IMR-90 (cell line): ENCODE data around the gene CFDP1. TPM values are rescaled to one million over a fixed set of nuclear protein-coding genes. Genes with fewer than 3 reads are reported as not detected.

Experiments used
- ATAC-seq: fragments of 200-7000 bp; cut with Tn5 transposase; 2 replicates; pipeline ENCODE4 v1.9.1; 2020; ENCODE audit warnings: low read depth, mild to moderate bottlenecking, moderate library complexity
- BruUV-seq: library from RNA; stranded (reverse); fragments of 400-500 nt; replicated peaks from 2 replicates; lab custom pipeline; 2021; lab: Mats Ljungman, UMichigan
- CTCF ChIA-PET: fragments of 300-600 bp; formaldehyde crosslinking; extraction: SDS; loops from one replicate; lab custom pipeline; 2021; ENCODE audit warnings: antibody characterized with exemption; lab: Yijun Ruan, JAX
- POLR2A ChIA-PET: fragments of 300-600 bp; sonication (Branson Sonifier 250); formaldehyde crosslinking; loops from one replicate; lab custom pipeline; 2022; ENCODE audit warnings: antibody characterized with exemption; ENCODE audit not compliant: unreplicated experiment; lab: Charles Lee
- DNase-seq: peaks from one replicate; pipeline ENCODE4 v3.0.0; 2013
- H2AFZ ChIP-seq: replicated peaks from 2 replicates; pipeline ENCODE3; 2013; ENCODE audit warnings: low read length, mild to moderate bottlenecking; ENCODE audit not compliant: poor library complexity
- H2AK5ac ChIP-seq: 2 replicates; pipeline ENCODE4 v1.6.1; 2013; ENCODE audit warnings: low read depth, low read length, inconsistent platforms
- H2AK9ac ChIP-seq: replicated peaks from 2 replicates; pipeline ENCODE3; 2013; ENCODE audit warnings: mild to moderate bottlenecking, low read depth, low read length, moderate library complexity; ENCODE audit not compliant: poor library complexity
- H2BK120ac ChIP-seq: 2 replicates; pipeline ENCODE4 v1.6.1; 2013; ENCODE audit warnings: low read depth, low read length, inconsistent platforms
- H2BK15ac ChIP-seq: 3 replicates; pipeline ENCODE4 v1.6.1; 2013; ENCODE audit warnings: low read depth, low read length, inconsistent platforms
- H2BK20ac ChIP-seq: 2 replicates; pipeline ENCODE4 v1.6.1; 2013; ENCODE audit warnings: low read depth, mild to moderate bottlenecking, inconsistent platforms, low read length, moderate library complexity
- H2BK5ac ChIP-seq: 2 replicates; pipeline ENCODE4 v1.6.1; 2013; ENCODE audit warnings: mild to moderate bottlenecking, low read depth, low read length, inconsistent platforms; ENCODE audit not compliant: poor library complexity, severe bottlenecking
- H3K14ac ChIP-seq: replicated peaks from 2 replicates; pipeline ENCODE4 v1.6.1; 2013; ENCODE audit warnings: low read depth, low read length, inconsistent platforms
- H3K18ac ChIP-seq: 2 replicates; pipeline ENCODE4 v1.6.1; 2013; ENCODE audit warnings: low read depth, low read length, control low read depth
- H3K23ac ChIP-seq: 2 replicates; pipeline ENCODE4 v1.6.1; 2013; ENCODE audit warnings: low read depth, low read length, inconsistent platforms
- H3K27ac ChIP-seq: 2 replicates; pipeline ENCODE4 v1.5.1; 2013; ENCODE audit warnings: mild to moderate bottlenecking, control low read depth, low read length; ENCODE audit not compliant: insufficient read depth
- H3K27me3 ChIP-seq: 2 replicates; pipeline ENCODE4 v1.6.1; 2013; ENCODE audit warnings: low read length; ENCODE audit not compliant: control insufficient read depth, insufficient read depth
- H3K36me3 ChIP-seq: 2 replicates; pipeline ENCODE4 v1.6.1; 2013; ENCODE audit warnings: low read length, mixed read lengths; ENCODE audit not compliant: control insufficient read depth, insufficient read depth
- H3K4ac ChIP-seq: 2 replicates; pipeline ENCODE4 v1.6.1; 2013; ENCODE audit warnings: low read depth, low read length, inconsistent platforms
- H3K4me1 ChIP-seq: 2 replicates; pipeline ENCODE4 v1.6.1; 2013; ENCODE audit warnings: low read length, mixed read lengths; ENCODE audit not compliant: control insufficient read depth, insufficient read depth
- H3K4me2 ChIP-seq: 2 replicates; pipeline ENCODE4 v1.6.1; 2013; ENCODE audit warnings: low read depth, mild to moderate bottlenecking, control low read depth, low read length, moderate library complexity
- H3K4me3 ChIP-seq: 2 replicates; pipeline ENCODE4 v1.5.1; 2013; ENCODE audit warnings: low read depth, mild to moderate bottlenecking, control low read depth, low read length, moderate library complexity; ENCODE audit not compliant: insufficient read depth
- H3K56ac ChIP-seq: 2 replicates; pipeline ENCODE4 v1.6.1; 2013; ENCODE audit warnings: low read length, inconsistent platforms; ENCODE audit not compliant: insufficient read depth; ENCODE audit errors: extremely low read depth
- H3K79me1 ChIP-seq, 2 experiments: 2 replicates each; pipeline ENCODE4 v1.6.1; 2013; ENCODE audit warnings: low read length in 2 of 2, inconsistent platforms in 1 of 2, low read depth in 1 of 2
- H3K9ac ChIP-seq: 2 replicates; pipeline ENCODE4 v1.6.1; 2013; ENCODE audit warnings: low read depth, low read length, control low read depth
- H3K9me1 ChIP-seq: 2 replicates; pipeline ENCODE4 v1.6.1; 2013; ENCODE audit warnings: low read length, inconsistent platforms; ENCODE audit not compliant: insufficient read depth
- H3K9me3 ChIP-seq: 2 replicates; pipeline ENCODE4 v1.6.1; 2013; ENCODE audit warnings: low read length; ENCODE audit not compliant: control insufficient read depth, insufficient read depth
- H4K20me1 ChIP-seq: 2 replicates; pipeline ENCODE4 v1.6.1; 2013; ENCODE audit warnings: low read length, inconsistent platforms; ENCODE audit not compliant: insufficient read depth
- H4K5ac ChIP-seq: 2 replicates; pipeline ENCODE4 v1.6.1; 2013; ENCODE audit warnings: mild to moderate bottlenecking, low read depth, low read length, control low read depth
- H4K8ac ChIP-seq, 2 experiments: 2 replicates each; pipeline ENCODE4 v1.6.1; 2013; ENCODE audit warnings: low read depth in 2 of 2, low read length in 2 of 2, control low read depth in 1 of 2, inconsistent platforms in 1 of 2
- H4K91ac ChIP-seq: 2 replicates; pipeline ENCODE4 v1.6.1; 2013; ENCODE audit warnings: low read depth, low read length, inconsistent platforms; ENCODE audit not compliant: insufficient read depth
- BHLHE40 ChIP-seq: fragments of 150-350 bp; IDR thresholded peaks from 2 replicates; pipeline ENCODE4 v1.6.1; 2016; ENCODE audit warnings: mild to moderate bottlenecking, low read depth, low read length
- CEBPB ChIP-seq: IDR thresholded peaks from 2 replicates; pipeline ENCODE4 v1.6.1; 2012; ENCODE audit warnings: low read depth, low read length, improper control_type of control experiment
- CHD1 ChIP-seq: IDR thresholded peaks from 2 replicates; pipeline ENCODE4 v1.6.1; 2012; ENCODE audit warnings: low read depth, low read length, improper control_type of control experiment
- ELK1 ChIP-seq: fragments of 150-350 bp; IDR thresholded peaks from 2 replicates; pipeline ENCODE4 v1.6.1; 2016; ENCODE audit warnings: low read depth, mild to moderate bottlenecking, low read length, moderate library complexity, borderline replicate concordance
- MXI1 ChIP-seq: IDR thresholded peaks from 2 replicates; pipeline ENCODE4 v1.6.1; 2012; ENCODE audit warnings: low read depth, mild to moderate bottlenecking, low read length, moderate library complexity, borderline replicate concordance
- POLR2A ChIP-seq: IDR thresholded peaks from 2 replicates; pipeline ENCODE4 v1.6.1; 2012; ENCODE audit warnings: mild to moderate bottlenecking, low read depth, low read length
- RFX5 ChIP-seq: IDR thresholded peaks from 2 replicates; pipeline ENCODE4 v1.8.0; 2012; ENCODE audit warnings: low read depth, mild to moderate bottlenecking, low read length, moderate library complexity
- SMC3 ChIP-seq: fragments of 150-350 bp; IDR thresholded peaks from 2 replicates; pipeline ENCODE4 v1.6.1; 2016; ENCODE audit warnings: low read depth, mild to moderate bottlenecking, antibody characterized with exemption, low read length, moderate library complexity
- WGBS, 2 experiments: methylation state at CpG; one replicate each; pipeline versions ENCODE4 v1.1.5 to v1.1.7; 2013; ENCODE audit warnings: missing lambda C conversion rate in 2 of 2; ENCODE audit not compliant: insufficient read length in 1 of 2; ENCODE audit errors: extremely low coverage in 2 of 2; 5-methylcytosine and 5-hydroxymethylcytosine counted together
- dilution Hi-C: fragments of 300-500 bp; cut with HindIII; formaldehyde crosslinking; loops from one replicate; pipeline ENCODE4 v1.14.3; 2018; ENCODE audit warnings: low sequenced_read_pairs; ENCODE audit not compliant: unreplicated experiment
- in situ Hi-C: fragments of 300-500 bp; cut with MboI; formaldehyde crosslinking; loops from 3 replicates; pipeline ENCODE4 v1.14.3; 2019; ENCODE audit warnings: low sequenced_read_pairs, inconsistent platforms, mixed read lengths
- intact Hi-C: fragments of 100-400 bp; cut with micrococcal nuclease; formaldehyde crosslinking; loops from 2 replicates; pipeline ENCODE4 v1.10.0; 2022
- polyA plus RNA-seq, 3 experiments: library from polyadenylated mRNA; depleted of rRNA; stranded (reverse); fragments of >200 nt; gene quantifications; 2 replicates each; pipeline ENCODE4 v1.2.3, GENCODE V29; 2012; ENCODE audit warnings: low replicate concordance in 1 of 3
- total RNA-seq: library from RNA; depleted of rRNA; stranded (reverse); fragments of >200 nt; gene quantifications from 2 replicates; pipeline ENCODE4 v1.2.3, GENCODE V29; 2012

Gene CFDP1
- total and polyA plus RNA-seq, 2 of the 4 experiments (the other 2 are of a cell fraction) = 15.6 to 38.7 TPM

- Histone ChIP-seq H2BK20ac (no peak overlapping the region), H3K79me1 (peaks cover 0 to 14% of the 10 kb centered on the region in 2 experiments; a peak in 1 of 4 replicates), H4K91ac (no peak overlapping the region), H3K56ac (no peak overlapping the region), H2BK5ac (no peak overlapping the region), H3K27ac (no peak overlapping the region), H3K4me2 (no peak overlapping the region), H3K36me3 (peaks cover 20% of the 10 kb centered on the region), H4K8ac (no peak overlapping the region), H3K9ac (no peak overlapping the region), H3K4me3 (no peak overlapping the region), H2AFZ (no peak overlapping the region), H3K9me1 (peaks cover 18% of the 10 kb centered on the region), H2BK15ac (no peak overlapping the region), H4K5ac (no peak overlapping the region), H3K23ac (no peak overlapping the region), H3K4ac (no peak overlapping the region), H3K9me3 (no peaks in the 10 kb centered on the region), H4K20me1 (no peaks in the 10 kb centered on the region), H3K14ac (no peak overlapping the region), H3K18ac (no peak overlapping the region), H3K4me1 (peaks cover 7% of the 10 kb centered on the region), H2AK9ac (no peak overlapping the region), H2AK5ac (no peak overlapping the region), H2BK120ac (no peak overlapping the region), H3K27me3 (no peaks in the 10 kb centered on the region)
- no TSS peak for BruUV-seq
- CTCF ChIA-PET = no interaction called here
- in situ Hi-C loops = no loop called here
- TF ChIP-seq BHLHE40 = no peak
- no peak for TF ChIP-seq SMC3
- TF ChIP-seq MXI1 = no peak
- TF ChIP-seq POLR2A = no peak
- TF ChIP-seq RFX5 = no peak
- TF ChIP-seq CHD1 = no peak
- no peak for TF ChIP-seq CEBPB
- TF ChIP-seq ELK1 = no peak
- dilution Hi-C loops = no loop called here
- intact Hi-C loops = no loop called here
- DNase-seq = no peak
- no CpG with 5 or more reads among the region's 6 CpGs for WGBS, 2 experiments
- ATAC-seq = no peak
- POLR2A ChIA-PET = no interaction called here
Observed at GRCh38 chr16:75294773-75295459, 138.4 kb downstream of the CFDP1 start.
